Coronary artery (tissue), 2 donors: ENCODE data around the gene CCL20.

Experiments used
- DNase-seq: peaks from one replicate; pipeline ENCODE4 v3.0.0-alpha.2; 2017; ENCODE audit warnings: low spot score
- H3K27ac ChIP-seq, 2 donors: fragments of 200-600 bp; sonication (generic); one replicate each; pipeline ENCODE4 v1.5.1; 2016 to 2019
- H3K4me3 ChIP-seq: fragments of 200-600 bp; sonication (generic); 2 replicates; pipeline ENCODE4 v1.5.1; 2016; ENCODE audit warnings: mild to moderate bottlenecking, moderate library complexity
- TF ChIP-seq, protein P1 (sequence below): fragments of 200-600 bp; sonication (generic); IDR thresholded peaks from one replicate; pipeline ENCODE4 v1.5.1; 2019; ENCODE audit warnings: antibody characterized with exemption

The CCL20 gene

DNA sequence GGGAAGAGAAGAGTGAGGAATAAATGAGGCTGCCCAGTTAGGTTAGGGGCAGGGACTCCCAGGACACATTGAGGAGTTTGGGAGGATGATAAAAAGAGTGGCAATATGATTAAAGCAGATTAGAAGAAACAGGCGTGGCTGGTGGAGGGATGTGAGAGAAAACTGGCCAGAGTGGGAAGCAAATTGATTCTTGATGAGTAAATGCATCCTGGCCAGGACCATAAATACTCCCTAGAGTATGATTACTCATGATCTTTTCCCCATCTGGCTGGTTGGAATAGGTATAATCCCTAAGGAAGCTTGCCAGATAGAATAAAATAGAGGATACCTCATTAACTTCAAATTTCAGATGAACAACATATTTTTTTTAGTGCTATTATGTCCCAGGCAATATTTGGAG is 36.3 kb downstream of the CCL20 start:
- no peak overlapping the region for H3K27ac ChIP-seq
- H3K4me3 ChIP-seq = no peak overlapping the region
- TF ChIP-seq, protein P1, sequence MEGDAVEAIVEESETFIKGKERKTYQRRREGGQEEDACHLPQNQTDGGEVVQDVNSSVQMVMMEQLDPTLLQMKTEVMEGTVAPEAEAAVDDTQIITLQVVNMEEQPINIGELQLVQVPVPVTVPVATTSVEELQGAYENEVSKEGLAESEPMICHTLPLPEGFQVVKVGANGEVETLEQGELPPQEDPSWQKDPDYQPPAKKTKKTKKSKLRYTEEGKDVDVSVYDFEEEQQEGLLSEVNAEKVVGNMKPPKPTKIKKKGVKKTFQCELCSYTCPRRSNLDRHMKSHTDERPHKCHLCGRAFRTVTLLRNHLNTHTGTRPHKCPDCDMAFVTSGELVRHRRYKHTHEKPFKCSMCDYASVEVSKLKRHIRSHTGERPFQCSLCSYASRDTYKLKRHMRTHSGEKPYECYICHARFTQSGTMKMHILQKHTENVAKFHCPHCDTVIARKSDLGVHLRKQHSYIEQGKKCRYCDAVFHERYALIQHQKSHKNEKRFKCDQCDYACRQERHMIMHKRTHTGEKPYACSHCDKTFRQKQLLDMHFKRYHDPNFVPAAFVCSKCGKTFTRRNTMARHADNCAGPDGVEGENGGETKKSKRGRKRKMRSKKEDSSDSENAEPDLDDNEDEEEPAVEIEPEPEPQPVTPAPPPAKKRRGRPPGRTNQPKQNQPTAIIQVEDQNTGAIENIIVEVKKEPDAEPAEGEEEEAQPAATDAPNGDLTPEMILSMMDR = no peak
- DNase-seq = no peak

DNA sequence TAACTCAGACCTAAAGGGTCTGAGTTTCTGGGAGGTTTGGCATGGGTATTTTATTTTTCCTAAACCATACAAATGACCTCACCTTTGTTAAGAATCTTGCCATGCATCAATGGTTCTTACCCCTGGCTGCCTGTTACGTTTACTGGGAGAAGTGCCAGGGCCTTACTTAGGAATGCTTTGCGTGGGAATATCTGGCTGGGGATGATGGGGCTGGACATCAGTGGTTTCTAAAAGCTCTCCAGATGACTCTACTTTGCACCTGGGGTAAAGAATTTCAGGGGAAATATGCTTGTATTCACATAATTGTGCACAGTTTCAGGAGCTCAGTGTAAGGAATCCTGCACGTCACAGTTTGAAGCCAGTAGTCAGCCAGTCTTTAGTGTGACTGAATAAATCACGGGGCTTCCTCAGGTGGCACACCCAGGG is 39.6 kb downstream of the CCL20 start:
- no peak overlapping the region for H3K27ac ChIP-seq
- TF ChIP-seq, protein P1 = no peak
- H3K4me3 ChIP-seq = no peak overlapping the region
- no peak for DNase-seq

DNA sequence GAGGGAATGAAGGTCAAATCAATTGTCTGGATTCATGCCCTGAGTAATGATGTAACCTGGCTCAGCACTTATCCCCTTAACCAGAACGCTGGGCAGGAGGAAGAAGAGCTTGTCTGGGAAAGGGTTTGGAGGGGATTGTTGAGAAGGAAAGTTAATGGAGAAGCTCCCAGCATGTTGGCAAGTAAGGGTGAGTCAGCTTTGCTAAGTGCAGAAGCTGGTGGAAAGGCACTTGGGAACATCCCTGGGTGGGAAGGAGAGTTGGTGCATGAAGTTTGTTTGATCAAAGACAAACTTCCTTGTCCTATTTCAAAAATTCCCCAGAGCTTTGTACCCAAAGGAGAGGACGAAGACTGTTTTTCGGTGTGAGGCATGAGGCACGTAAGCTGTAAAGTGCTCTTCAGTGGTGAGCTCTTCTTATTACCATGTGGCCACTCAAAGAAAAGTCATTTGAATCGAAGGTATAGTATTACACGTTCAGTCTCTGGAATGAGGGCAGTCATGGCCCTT is 40.2 kb downstream of the CCL20 start:
- Histone ChIP-seq H3K27ac (no peak overlapping the region), H3K4me3 (no peak overlapping the region)
- DNase-seq = no peak
- TF ChIP-seq, protein P1 = no peak

DNA sequence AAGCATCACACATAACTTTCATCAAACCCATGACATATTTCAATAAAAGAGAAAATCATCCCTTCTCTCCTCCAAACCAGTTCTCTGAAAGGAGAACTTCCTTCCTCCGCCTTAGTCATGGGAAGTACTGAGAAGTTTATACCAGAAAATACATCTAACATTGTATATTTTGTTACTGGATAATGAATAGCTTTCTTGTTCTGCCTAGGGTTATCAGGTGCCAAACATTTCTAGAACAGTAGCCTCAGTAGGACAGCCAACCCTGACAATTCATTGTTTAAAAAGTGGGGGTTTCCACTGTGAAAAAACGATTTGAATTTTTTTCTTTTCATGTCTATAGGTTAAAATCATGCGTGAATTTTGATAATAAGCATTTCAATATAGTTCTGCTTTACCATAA is 41.8 kb downstream of the CCL20 start:
- no peak for DNase-seq
- H3K4me3 ChIP-seq = no peak overlapping the region

DNA sequence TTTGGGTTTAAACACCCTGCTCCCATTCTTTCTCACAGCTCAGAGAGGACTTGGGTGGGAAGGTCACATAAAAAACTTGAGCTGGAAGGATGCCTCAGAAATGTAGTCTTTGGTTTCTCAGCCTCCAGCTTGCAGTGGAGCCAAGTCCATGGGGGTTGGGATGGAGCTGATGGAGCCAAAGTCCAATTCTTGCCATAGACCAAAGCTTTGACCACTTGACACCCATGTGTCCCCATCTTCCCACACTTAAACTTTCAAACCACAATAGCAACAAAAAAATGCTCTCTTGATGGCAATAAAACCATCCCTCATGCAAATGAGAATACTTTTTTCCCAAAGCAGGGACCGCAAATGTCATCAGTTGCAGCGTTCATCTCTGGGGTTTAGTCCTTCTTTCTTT is 43.1 kb downstream of the CCL20 start:
- TF ChIP-seq, protein P1 = no peak
- no peak for DNase-seq

More for the DNA sequence above, 41.8 kb downstream of the CCL20 start:
- H3K27ac ChIP-seq = no peak overlapping the region
- TF ChIP-seq, protein P1 = no peak

DNA sequence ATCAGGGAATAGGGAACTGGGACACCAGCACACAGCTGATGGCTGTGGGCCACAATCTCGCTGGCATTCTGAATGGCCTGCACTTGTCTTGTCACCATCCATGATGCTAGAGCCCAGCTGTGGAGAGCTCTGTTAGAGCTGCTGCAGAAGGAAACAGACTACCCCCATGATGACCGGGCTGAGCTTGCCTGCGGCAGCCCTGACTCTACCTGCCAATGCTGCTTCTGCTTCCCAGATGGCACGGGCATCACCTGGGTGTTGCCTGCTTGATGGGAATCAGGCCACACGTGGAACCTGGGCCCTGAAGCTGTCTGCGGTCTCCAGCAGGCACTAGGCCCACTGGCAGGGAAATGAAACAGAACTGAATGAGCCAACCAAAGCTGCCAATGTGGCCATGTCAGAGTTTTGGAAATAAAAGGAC is 46.6 kb downstream of the CCL20 start:
- H3K27ac ChIP-seq = peak overlapping the region; percentile 59 to 79
- no peak overlapping the region for H3K4me3 ChIP-seq
- TF ChIP-seq, protein P1 = no peak
- no peak for DNase-seq

More for the DNA sequence above, 43.1 kb downstream of the CCL20 start:
- Histone ChIP-seq H3K27ac (no peak overlapping the region), H3K4me3 (no peak overlapping the region)

DNA sequence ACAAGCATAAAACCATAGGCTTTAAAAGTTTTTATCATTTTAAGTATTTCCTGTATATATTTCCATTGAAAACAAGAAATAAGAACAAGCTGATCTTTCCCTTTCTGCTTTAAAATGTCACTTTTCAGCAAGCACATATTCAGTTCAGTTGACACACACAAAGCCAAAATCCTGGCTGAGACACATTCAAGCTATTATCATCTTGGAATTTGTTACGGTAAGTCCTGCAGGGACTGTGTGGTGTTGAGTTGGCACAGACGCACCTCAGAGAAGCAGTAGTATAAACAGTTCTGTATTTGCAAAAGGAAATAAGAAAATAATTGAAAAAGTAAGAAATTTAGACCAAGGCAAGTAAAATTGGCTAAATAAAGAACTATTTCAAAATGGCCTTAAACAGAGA is 47.4 kb downstream of the CCL20 start:
- H3K4me3 ChIP-seq = no peak overlapping the region
- DNase-seq = no peak
- H3K27ac ChIP-seq = peak overlapping the region; percentile 59 to 66
- TF ChIP-seq, protein P1 = no peak
